H4 (cell line): ENCODE measurements around the gene FAM180A. TPM values are rescaled to one million over a fixed set of nuclear protein-coding genes. Genes with fewer than 3 reads are reported as not detected.

Source experiments
- DNase-seq: peaks from one replicate; pipeline ENCODE4 v3.0.0-alpha.2; 2015; ENCODE audit warnings: low spot score
- total RNA-seq: library from RNA; depleted of rRNA; stranded (reverse); fragments of >200 nt; shearing (Covaris generic); gene quantifications from 2 replicates; pipeline ENCODE4 v1.2.3, GENCODE V29; 2014

The FAM180A gene
- total RNA-seq, 1 experiment from 2014 or later, result 0.35 TPM

DNA sequence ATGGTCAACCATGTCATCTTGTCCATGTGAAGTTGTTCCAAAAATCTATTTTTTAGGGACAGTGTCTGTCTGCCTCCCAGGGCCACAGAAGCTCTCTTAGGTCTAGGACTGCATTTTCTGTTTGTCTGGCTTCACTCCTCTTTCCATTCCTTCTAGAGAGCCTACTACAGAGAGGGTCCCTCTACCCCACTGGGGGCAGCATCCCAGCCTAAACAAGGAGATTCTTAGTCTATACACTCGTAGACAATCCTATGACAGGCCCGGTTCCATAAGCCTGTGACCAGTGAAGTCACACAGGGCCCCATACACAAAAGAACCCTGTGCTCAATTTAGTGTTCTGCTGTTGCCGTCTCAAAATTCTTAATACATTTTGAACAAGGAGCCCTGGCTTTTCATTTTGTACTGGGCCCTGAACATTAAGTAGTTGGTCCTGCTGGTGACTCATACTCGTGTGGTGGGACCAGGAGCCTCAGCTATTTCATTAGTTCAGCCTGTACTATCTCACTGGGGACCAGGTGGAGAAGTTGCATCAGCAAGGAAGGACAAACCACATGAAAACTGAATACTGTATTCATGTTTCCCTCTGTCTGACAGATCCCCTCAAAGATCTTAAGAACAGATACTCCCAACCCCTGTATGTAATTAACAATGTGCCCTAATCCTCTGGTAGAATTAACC, 23.5 kb upstream of the FAM180A start:
- peak; percentile 80 for DNase-seq

DNA sequence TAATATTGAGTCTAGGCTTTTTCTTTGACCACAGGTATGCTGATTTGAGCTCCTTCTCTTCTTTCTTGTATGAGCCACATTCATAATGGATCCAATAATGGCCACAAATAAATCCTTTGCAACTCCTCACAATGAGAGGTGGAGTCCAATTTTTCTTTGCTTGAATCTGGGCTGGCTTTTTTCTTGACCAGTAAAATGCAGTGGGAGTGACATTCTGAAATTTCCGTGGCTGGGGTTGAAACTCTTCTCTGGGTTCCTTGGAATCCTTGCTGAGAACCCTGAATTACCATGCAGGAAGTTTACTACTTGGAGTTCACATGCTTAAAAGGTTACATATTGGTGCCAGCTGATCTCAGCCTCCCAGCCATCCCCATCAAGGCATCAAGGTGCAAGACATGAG, 22.4 kb upstream of the FAM180A start:
- DNase-seq, result no peak

DNA sequence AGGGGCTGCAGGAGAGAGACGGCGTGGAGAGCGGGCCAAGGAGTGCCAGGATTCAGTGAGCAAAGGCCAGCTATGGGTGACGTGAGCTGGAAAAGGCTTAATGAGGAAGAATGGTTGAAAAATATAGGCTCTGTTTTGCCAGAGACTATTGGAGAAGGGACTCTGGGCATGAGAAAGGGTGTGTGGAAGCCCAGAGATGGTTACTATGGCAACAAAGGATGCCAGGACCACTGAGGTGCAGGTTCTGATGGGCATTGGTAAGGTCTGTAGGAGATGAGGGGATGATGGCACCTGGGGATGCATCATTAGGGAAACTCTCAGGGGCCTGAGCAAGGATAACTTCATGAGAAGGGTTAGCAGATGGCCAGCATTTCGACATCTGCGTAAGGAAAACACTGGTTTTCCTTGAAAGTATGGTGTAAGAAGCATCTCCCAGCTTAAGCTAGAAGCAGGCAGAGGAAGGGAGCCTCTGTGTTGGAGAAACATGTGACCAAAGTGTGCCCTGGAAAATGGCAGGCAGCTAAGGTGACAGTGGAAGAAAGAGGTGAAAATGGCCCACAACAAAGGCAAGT, 21.6 kb upstream of the FAM180A start:
- DNase-seq, result no peak

DNA sequence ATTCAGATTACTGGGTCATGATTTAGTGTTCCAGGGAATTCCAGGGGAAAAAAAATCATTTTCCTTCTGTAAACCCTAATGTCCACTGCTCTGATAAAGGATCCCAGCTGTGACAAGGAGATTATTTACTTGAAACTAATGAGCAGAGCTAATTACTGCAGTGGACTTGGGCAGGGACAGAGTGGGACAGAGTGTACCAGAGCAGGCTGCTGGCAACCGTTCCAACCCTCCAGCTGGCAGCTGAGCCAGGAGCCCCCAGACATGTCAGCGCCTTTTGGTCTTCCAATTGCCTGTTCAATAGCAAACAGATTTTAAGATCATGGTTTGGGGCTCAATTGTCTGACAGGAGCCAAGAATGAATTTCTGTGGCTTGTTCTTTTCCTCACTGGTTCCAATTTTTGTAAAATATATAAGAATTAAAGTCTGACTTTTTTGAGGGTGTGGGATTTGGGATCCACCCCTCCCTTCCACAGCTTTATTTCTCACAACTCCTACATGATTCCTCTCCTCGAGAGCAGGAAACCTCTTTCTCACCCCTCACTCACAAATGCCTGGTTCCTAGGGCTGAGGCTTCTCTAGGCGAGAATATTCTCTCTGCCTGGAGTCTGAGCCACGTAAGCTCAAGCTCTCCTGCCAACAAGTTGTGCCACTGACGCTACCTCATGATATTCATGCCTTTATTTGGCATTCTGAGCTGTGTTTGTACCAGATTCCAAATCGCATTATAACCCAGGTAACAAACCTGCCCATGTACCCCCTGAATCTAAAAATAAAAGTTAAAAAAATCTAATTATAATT, 20.6 kb upstream of the FAM180A start:
- DNase-seq, result no peak

DNA sequence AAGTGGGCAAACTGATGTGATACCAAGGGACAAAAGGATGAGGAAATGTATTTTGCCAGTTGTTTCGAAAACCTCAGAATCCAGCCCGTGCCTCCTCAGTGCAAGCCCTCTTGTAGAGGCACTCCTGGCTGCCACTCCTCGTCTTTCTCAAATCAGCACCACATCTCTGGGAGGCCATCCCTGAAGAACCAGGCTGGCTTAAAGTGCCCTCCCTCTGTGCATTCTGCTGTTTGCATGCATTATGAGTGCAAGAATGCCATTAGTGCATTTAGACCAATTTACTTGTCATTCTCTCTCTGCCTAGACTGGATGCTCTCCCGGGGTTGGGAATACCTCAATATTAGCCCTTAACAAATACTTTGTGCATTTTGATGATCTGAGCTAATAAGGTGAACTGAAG, 19.9 kb upstream of the FAM180A start:
- no peak for DNase-seq

DNA sequence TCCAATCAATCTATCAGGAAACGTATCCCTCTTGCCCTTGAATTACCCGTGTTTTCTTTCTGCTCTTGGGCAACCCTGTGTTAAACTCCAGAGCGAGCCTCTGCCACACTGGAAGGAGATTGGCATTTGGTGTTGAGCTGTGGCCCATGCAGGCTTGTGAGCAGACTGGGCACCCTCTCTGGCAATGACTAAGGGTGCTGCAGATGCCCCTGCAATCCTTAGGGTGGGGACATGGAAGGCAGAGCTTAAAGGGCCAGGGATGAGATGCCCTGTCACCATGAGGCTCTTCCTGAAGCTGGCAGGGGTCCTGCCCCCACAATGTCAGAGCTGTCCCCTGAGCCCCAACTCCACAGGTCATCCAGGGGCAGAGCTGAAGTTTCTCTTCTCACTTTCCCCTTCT, 19.5 kb upstream of the FAM180A start:
- DNase-seq, result no peak

DNA sequence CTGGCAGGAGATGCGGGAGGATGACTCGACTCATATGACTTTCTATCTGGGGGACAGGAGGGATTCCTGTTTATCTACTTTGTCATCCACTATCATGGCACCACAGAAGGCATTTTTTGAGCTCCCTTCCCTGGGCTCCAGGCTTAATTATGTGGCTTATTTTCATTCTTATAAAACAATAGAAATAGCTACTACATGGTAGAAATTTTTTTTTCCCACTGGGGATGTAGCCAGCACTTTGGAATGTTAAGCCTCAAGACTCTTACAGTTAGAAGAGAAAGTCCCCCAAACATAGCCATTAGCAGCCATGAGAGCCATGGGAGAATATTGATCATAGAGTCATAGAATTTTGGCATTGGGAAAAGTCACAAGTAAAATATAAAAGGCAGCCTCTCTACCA, 14.6 kb upstream of the FAM180A start:
- DNase-seq, result no peak

DNA sequence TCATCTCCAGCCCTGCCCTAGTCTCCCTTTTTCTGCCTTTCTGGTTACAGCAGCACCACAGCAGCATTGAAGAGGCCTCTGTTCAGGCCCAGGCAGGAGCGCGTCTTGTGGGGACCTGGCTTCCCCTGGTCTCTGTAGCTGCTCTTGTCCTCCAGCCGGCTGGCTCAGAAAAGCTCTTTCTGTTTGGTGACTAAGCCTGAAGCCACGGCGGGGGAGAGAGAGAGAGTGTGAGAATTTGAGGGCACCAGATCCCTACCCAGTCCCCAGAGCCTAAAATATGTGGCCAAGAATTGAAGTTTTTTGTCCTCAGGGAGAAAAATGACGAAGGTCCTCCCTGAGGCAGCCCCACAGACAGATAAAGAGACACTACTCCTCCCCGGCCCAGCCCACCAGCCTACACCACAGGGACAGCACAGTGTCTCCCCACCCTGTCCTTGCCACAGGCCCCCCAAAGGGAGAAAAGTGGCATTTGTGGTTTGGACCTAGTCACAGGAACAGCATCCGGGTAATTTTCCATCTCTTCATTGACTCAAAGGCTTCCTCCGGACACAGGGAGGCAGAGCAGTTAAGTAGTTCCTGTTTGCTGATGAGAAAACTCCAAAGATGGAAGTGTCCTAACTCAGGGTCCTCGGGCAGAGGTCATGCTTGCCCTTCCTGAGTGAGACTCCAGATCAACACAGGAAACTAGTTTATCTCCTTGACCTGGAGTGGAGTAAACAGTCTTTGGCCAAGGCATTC, 13.3 kb upstream of the FAM180A start:
- DNase-seq, result peak; percentile 58

DNA sequence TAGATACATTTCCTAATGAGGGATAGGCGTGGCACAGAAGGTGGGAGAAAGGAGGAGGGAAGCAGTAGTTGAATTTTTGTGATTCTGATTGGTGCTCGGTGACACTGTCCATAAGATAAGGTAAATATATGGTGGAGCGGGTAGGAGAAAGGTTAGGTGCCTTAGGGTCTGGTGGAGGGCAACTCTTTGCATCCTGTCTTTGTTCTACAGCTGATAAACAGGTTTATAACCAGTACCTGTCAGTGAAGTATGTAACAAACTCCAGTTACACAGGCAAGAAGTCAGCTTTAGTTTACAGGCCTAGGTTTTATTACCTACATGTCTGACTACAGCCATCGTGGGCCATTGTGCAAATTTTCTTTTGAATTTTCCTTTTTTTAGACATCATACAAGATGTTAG, 10.9 kb upstream of the FAM180A start:
- no peak for DNase-seq

DNA sequence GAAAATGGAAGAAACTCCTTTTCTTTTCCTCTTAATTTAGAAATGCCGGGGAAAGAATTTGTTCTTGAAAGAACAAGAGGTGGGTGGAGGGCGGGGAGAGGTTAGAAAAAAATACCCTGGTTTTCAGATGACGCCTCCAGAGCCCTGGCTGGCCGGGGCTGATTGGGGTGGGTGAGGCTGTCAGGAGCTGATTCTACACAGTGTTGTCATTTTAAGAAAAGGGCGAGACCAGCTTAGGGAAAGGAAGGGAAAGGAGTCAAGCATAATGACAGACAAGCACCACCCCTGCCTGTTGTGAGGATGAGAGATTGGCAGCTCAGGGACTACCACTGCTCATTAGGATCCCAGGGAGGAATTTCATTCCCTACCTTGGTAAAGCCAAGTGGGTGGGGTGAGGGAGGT, 9.9 kb upstream of the FAM180A start:
- DNase-seq, result no peak

DNA sequence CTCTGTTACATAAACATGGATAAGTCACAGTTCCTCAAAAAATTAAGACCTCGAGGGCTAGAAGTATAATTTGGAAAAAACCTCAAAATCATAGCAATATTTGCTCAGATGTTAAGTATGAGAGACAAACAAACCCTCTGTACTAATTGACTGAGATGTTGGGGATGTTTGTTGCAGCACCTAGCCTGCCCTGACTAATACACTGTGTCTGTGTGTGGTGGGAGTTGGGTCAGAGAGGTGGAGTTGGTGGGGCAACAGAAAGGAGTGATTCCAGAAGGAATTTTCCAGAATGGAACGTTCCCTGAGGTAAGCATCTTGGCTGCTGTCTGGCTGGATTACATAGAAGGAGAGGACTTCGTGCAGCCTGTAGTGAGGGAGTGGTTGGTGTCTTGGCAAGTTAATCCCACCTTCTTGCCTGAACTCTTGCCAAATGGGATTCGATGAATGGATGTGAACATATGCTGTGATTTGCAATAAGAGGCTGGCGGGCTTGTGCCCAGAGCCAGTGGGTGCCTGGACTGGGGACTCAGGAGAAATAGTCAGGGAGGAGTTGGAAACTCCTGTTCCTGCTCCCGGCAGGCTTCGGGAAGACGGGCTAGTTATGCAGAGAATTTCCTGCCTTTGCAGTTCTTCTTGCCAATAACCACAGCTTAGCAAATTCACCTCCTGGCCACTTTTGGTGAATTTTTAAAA, 9.3 kb upstream of the FAM180A start:
- DNase-seq, result no peak

DNA sequence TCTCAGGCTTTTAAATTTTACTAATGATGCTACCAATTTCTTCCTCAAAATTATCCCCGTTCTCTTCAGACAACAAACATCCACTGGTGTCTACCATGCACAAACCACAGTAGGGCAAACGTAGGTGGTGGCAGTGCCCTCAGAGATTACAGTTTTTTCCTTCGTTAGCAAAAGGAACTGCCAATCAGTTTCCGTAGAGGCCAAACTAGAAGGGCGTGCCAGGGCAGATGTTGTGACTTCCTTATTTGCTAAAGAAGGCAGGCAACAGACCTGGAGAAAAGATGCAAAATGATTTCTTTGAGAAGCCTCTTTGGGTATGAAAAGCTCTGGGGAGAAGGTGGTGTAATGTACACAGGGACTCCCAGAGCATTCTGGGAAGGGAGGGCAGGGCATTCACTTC, 7.6 kb upstream of the FAM180A start:
- DNase-seq, result no peak

DNA sequence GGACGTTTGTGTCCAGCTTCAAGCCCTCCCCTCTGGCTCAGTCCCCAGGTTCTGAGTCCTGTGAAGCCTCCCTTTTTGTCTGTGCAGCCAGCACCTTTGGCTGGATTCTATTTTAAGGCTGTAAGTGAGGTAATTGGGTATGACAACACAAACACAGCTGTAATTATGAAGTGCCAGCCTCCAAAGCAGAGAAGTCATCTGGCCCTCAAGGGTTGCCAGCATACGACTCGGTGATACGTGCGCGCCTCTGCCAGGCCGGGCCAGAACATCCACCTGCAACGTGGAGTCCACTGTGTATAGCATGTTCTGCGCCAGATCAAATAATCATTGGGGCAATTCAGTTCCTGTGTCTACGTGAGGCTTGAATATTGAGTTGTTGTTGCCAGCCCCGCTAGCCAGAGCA, 6.7 kb upstream of the FAM180A start:
- no peak for DNase-seq

DNA sequence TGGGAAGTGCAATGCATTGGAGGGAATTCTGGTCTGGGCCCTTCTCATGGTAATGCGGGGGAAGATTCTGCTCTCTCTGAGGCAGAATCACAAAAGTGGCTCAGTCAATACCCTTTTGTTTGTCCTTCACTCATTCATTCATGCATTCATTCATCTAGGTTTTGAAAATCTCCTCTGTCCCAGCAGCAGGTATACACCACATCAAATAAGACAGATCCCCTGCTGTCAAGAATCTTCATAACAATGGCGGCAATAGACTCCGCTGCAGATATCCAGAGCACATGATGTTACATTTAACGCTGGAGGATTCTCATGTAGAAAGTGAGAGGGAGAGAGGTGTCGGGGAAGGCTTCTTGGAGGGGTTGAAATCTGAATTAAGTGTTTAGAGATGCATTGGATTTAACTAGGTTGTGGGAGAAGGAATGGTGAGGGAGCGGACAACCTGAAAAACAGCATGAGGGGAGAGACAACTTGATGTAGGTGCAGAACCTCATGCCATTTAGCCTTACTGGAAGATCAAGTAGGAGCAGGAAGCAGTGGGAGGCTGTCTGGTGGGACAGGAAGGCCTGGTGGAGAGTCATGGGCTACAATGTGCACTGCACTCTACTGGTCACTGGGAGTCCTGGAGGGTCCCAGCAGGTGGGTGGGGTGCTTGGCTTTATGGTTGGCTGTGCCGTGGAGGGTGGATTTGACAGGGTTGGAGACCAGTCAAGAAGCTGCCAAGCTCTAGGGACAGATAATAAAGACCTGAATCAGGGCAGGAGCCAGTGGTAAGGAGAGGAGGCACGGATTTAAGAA, 5.2 kb upstream of the FAM180A start:
- no peak for DNase-seq

DNA sequence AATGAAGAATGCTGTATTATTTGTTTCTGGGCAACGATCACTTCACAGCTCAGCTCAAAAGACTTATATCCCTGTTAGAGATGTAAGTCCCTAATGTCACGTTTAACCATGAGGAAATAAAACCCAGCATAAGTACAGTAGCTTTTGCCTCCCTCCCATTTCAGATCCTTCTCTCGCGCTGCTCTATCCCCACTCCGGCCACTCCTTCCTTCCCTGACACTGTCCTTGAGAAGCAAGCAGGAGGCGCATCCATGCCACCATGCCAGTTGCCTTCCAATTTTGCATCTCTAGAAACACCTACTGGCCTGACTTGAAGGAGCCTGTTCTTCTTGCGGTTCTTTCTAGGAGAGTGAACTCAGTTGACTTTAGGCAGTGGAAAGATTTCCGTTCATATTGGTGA, 1.2 kb downstream of the FAM180A start:
- DNase-seq, result no peak

DNA sequence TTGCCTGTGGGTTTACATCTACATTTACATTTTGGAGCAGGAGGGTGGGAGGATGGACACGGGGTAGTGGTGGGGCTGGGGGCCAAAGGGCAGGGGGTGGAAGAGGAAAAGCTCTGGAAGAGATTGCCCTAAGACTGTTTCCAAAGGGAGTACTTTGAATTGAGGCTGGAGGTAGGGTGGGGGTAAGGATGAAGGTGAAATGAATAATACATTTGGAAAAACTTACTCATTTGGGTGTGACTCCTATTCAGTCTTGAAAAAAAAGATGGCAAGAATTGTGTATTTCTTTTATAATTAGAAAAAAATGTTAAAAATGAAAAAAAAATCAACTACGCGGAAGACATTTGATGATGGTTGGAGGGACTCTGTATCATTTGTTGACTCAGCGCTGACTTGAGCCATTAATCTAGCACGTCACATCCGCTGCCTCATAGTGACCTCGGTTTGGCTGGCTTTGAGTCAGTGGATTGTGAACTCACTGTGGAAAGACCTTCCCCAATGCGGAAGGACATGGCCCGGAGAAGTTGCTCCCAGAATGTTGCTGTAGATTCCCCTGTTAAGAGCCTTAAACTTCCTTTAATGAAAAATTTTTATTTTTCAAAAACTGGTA, 2.8 kb downstream of the FAM180A start:
- DNase-seq, result peak; percentile 97

DNA sequence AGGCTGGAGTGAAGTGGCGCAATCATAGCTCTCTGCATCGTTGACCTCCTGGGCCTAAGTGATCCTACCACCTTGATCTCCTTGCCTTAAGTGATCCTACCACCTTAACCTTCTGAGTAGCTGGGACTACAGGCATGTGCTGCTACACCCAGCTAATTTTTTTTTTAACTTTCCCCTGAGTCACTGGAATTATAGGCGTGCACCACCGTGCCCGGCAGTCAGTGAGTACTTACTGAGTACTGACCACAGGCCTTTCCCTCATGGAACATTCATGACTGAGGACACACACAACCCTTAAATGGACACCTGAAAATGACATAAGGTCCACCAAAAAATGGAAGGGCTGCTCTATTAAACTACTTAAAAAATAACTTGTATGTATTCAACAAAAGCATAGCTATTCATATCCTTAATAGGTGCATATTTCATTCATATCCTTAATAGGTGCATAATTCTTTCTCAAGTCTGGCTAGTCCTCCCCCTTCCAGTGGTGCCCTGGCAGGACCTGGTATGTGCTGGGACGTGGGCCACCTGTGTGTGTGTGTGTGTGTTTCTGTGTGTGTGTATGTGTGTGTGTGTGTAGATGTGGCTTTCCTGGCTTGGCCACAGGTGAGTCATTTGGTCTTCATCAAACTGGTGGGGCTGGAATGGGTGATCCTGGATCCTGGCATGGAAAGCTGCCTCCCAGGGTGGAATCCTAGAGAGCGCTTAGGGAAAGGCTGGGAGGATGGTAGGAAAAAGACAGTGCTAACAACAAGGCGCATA, 3.5 kb downstream of the FAM180A start:
- peak; percentile 70 for DNase-seq

DNA sequence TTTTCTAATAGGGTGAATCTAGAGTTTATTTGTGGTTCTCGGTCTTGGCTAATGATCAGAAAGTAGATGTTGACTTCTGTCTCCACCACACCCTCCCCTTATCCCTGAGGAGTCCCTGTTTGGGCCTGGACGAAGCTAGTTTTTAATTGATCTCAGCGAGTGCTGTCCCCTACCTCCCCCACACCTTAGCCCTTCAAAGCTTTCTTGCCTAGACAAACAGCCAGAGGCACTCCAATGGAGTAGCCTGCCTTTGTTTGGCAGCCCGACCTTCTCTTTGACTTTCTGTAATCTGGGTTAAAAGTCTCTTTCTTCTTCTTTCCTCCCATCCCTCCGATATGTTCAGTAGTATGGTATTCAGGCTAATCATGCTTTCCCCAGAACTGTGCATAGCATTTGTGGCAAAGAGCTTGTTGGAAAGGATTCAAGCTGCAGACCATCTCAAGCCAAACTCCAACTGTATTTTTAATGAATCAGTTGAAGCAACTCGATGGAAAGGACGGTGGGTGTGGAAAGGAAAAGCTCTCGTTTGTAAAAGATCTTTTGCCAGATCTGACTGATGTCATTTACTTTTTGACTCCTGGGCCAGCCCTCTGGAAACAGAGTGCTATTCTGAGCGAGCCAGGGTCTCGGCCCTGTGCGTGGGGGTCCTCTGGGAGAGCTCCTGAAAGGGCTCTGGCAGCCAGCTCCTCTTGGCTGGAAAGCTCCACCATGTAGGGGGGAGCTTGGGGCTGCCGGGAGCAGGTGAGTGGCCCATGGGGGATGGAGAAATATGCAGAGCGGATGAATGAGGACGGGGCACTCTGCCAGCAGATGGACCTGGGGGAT, 4.5 kb downstream of the FAM180A start:
- no peak for DNase-seq

DNA sequence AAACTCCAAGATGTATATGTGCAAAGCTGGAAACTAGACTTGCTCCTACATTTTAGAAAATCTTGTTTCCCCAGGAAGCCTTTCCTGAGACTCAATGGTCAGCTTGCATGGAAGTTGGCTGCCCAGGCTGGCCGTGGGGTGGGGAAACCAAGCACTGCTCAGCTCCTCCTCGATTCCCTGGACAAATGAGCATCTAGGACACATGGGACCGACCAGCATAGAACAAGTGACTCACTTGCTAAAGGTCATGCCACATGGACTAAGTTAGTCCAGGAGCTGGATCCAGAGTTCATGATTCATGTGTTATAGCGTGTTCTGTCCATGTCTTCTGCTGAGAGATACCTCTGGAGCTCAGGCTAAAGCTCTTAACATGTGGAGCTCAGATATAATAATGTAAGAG, 6.2 kb downstream of the FAM180A start:
- DNase-seq, result no peak
